Suppressor macrophage treated with lipopolysaccharide for 1 hour (primary cell): ENCODE measurements around the gene PANK2.
"Not testable (repeated sequence)": the region's sequence is repeated elsewhere in the genome, so short reads cannot be mapped to it uniquely, and the experiment has no call there.

ENCODE experiments used
- DNase-seq, 3 donors: peaks; one replicate each; pipeline ENCODE4 v3.0.0-alpha.2; 2020 to 2022

Gene PANK2

GRCh38 chr20:3901706-3902440, 12.7 kb downstream of the PANK2 start:
- DNase-seq: peak in 1 of 3 donors; percentile 42

DNA sequence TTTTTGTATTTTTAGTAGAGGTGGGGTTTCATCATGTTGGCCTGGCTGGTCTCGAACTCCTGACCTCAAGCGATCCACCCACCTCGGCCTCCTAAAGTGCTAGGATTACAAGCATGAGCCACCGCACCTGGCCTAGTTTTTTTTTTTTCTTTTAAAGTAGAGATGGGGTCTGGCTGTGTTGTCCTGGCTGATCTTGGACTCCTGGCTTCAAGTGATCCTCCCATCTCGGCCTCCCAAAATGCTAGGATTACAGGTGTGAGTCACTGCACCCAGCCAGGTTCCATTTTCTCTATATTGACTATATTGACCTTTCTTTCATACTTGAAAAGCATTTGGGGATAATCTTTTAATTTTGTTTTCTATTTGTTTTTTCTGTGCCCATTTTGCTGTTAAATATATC, 13.3 kb downstream of the PANK2 start:
- DNase-seq: no peak

GRCh38 chr20:3904224-3904623, 15.0 kb downstream of the PANK2 start:
- DNase-seq: no peak

DNA sequence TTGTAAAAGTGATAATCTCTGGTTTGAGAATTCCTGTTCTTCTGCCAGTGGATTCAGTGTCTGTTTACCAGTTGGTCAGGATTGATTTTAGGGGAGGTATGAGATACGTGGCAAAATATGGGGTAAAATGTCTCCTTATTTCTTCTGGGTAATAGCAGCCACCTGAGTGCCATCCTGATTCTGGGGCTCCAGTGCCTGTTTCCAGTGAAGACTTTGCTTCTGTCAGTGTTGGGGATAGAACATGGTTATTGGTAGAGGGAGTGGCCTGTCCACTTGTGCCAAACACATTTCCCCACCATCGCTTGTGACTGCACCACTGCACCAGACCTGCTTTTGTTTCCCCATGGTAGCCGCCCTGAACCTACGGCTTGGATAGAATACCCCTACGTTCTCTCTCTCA, 15.7 kb downstream of the PANK2 start:
- DNase-seq: no peak

DNA sequence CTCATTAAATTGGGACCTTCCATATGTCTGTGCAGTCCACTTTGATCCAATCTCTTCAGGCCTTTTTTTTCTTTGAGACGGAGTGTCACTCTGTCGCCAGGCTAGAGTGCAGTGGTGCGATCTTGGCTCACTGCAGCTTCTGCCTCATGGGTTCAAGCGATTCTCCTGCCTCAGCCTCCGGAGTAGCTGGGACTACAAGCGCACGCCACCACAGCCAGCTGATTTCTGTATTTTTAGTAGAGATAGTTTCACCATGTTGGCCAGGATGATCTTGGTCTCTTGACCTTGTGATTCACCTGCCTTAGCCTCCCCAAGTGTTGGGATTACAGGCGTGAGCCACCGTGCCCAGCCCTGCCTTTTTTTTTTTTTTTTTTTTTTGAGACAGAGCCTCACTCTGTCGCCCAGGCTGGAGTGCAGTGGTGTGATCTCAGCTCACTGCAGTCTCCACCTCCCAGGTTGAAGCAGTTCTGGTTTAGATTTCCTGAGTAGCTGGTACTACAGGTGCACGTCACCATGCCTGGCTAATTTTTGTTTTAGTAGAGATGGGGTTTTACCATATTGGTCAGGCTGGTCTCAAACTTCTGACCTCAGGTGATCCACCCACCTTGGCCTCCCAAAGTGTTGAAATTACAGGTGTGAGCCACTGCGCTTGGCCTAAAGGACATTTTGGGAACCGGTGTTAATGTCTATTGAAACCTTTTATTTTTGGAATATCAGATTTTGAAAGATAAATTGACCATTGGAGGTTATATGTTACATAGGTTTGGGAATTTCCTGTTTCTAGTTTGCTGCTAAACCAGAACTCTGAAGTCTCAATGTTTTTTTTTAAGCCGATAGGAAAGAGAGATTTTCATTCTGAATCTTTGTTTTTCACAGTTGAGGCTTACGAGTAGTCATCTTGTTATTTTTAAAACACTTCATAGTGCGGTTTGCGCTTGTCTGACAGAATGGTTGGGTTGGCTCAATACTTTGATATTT, 17.8 kb downstream of the PANK2 start:
- not testable (repeated sequence) for DNase-seq

DNA sequence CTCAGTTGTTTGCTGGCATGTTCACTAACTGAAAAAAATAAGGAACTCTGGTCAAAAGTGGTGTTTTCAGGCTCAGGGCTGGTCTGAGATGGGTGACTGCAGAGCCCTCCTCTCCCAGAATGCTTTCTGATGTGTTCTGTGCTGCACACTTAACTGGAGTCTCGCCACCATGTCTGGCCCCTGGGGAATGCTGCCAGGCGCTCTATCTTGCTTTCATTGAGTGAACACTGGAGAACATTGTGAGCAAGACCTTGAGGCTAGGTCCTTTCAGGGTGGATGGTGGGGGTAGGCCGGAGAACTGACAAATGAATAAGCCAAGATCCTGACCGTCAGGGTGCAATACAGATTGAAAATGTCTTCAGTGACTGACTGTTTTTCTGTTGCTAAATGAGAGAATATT, 19.5 kb downstream of the PANK2 start:
- DNase-seq: no peak

- DNase-seq: peak in 1 of 3 donors; percentile 14
Observed at GRCh38 chr20:3909952-3910366, 20.8 kb downstream of the PANK2 start.

DNA sequence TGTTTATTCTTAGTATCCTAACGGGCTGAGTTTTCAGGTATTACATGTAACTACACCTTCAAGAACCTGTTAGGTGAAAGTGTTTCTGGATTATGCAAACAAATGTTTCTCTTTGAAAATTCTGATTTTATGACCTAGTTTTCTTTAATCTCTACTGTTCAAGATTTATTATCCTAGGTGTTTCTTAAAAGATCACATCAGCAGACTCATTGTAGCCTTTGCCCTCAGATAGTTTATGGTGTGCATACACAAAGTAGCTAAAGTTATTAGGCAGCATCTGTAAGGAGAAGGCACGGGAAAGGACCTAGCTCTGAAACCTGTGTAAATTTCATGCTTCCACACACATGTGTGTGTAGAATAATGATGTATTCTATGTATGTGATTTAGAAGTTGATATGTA, 21.7 kb downstream of the PANK2 start:
- no peak for DNase-seq

DNA sequence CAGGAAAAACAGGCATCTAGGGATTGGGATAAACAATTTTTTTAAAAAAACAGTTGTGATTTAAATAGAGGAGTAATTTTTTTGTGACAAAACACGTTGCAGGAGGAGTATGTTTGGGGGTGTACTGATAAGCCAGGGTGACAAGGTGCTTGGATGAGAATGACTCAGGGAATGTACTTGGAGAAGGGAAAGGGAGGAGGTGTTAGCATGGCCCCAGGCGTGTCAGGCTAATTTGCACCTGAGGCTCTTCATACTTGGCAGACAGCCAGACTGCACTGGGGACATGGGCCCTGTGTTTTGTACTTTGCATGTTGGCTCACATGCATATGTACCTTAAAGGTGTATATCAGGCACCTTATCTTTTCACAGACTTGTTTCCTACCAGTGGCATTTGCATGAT, 22.8 kb downstream of the PANK2 start:
- DNase-seq: peak in 1 of 3 donors; percentile 13

DNA sequence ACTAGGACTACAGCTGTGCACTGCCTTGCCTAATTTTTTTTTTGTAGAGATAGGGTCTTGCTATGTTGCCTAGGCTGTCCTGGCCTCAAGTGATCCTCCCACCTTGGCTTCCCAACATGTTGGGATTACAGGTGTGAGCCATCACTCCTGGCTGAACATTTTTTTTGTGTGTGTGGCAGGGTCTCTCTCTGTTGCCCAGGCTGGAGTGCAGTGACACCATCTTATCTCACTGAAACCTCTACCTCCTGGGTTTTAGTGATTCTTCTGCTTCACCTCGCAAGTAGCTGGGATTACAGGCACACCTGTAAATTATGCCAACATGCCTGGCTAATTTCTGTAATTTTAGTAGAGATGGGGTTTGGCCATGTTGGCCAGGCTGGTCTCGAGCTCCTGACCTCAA, 25.3 kb downstream of the PANK2 start:
- DNase-seq: no peak

DNA sequence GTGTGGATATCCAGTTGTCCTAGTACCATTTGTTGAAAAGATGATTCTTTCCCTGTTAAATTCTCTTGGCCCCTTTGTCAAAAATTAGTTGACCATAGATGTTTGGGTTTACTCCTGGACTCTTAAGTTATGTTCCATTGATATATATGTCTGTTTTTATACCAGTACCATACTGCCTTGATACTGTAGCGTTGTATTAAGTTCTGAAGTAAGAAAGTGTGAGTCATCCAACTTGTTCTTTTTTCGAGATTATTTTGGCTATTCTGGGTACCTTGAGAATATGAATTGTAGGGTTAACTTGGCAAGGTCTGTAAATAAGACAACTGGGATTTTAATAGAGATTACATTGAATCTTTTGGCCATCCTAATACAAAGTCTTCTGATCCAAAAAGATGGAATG, 26.5 kb downstream of the PANK2 start:
- no peak for DNase-seq

- DNase-seq: no peak
Observed at GRCh38 chr20:3916364-3916763, 27.2 kb downstream of the PANK2 start.

GRCh38 chr20:3919352-3919751, 30.2 kb downstream of the PANK2 start:
- peak in 1 of 3 donors; percentile 37 for DNase-seq

GRCh38 chr20:3922223-3922982, 33.2 kb downstream of the PANK2 start:
- no peak for DNase-seq

- no peak for DNase-seq
Observed at GRCh38 chr20:3922983-3923339, 33.8 kb downstream of the PANK2 start.

GRCh38 chr20:3923818-3924217, 34.6 kb downstream of the PANK2 start:
- DNase-seq: peak; percentile 80 to 89 (median 82)

GRCh38 chr20:3924304-3925112, 35.3 kb downstream of the PANK2 start:
- peak; percentile 67 to 84 (median 70) for DNase-seq

- DNase-seq: no peak
Observed at GRCh38 chr20:3925113-3925695, 36.0 kb downstream of the PANK2 start.

GRCh38 chr20:3925899-3926638, 36.9 kb downstream of the PANK2 start:
- DNase-seq: no peak

DNA sequence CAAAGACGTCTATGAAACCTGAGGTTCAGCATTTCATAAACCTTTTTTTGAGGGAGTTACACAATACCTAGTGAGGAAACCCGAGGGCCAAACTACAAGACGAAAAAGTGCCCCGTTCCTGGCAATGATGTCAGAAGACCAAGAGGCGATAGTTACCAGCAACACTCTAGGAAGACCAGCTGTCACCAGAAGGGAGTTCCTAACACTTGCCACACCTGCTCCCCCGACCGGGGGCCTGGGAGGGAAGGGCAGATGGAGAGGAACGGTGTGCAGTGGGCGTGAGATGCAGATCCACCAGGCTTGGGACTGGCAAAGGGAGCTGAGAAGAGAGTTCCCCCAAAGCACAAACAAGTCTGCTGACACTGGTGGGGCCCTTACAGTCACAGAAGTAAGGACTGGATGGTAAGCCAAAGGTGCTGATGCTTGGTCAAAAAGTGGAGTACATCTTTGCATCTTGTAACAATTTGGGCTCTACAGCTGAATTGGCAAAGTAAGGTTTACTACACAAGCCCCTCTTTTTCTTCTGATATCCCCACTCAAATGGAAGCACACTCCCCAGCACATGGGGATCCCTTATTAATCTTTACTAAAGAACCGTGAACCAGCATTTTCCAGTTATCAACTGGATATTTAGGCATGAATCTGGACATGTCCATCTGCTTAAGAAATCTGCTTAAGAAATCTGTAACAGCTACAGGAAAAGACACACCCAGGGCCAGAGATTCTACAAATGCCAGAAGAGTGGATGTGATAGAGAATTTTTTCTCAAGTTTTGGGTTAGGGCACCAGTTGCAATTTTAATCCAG, 38.5 kb downstream of the PANK2 start:
- DNase-seq: peak; percentile 56 to 74 (median 65)
